Activated CD8-positive, alpha-beta T cell treated with anti-CD3 and anti-CD28 coated beads for 36 hours (primary cell): ENCODE results near the gene CDH13. TPM values are rescaled to one million over a fixed set of nuclear protein-coding genes. Genes with fewer than 3 reads are reported as not detected.
A peak's percentile ranks its signal among the peaks of the same experiment; 100 is the strongest.

ENCODE experiments used
- ATAC-seq: fragments of 200-7000 bp; cut with Tn5 transposase; one replicate; pipeline ENCODE4 v1.10.0; 2021; ENCODE audit warnings: mild to moderate bottlenecking, moderate library complexity
- CTCF ChIA-PET: fragments of 350-600 bp; sonication (Branson Sonifier 250); formaldehyde crosslinking; loops from one replicate; lab custom pipeline; 2021; ENCODE audit warnings: antibody characterized with exemption; lab: Charles Lee
- POLR2A ChIA-PET: fragments of 350-600 bp; sonication (Branson Sonifier 250); formaldehyde crosslinking; loops from one replicate; lab custom pipeline; 2021; ENCODE audit warnings: antibody characterized with exemption; lab: Charles Lee
- DNase-seq: peaks from one replicate; pipeline ENCODE4 v3.0.0-alpha.2; 2020
- H3K27ac Mint-ChIP-seq: one replicate; pipeline ENCODE4 v1.8.0; 2021; ENCODE audit warnings: mild to moderate bottlenecking, mixed read lengths
- H3K27me3 Mint-ChIP-seq: one replicate; pipeline ENCODE4 v1.8.0; 2021; ENCODE audit warnings: mixed read lengths
- H3K36me3 Mint-ChIP-seq: one replicate; pipeline ENCODE4 v1.8.0; 2021; ENCODE audit warnings: low read depth, mixed read lengths
- H3K4me1 Mint-ChIP-seq: one replicate; pipeline ENCODE4 v1.8.0; 2021; ENCODE audit warnings: low read depth, mixed read lengths
- H3K4me3 Mint-ChIP-seq: one replicate; pipeline ENCODE4 v1.8.0; 2021; ENCODE audit warnings: mild to moderate bottlenecking, moderate library complexity, mixed read lengths
- H3K9me3 Mint-ChIP-seq: one replicate; pipeline ENCODE4 v1.8.0; 2021; ENCODE audit warnings: mixed read lengths
- CTCF ChIP-seq: fragments of 200-600 bp; IDR thresholded peaks from one replicate; pipeline ENCODE4 v1.8.0; 2022; ENCODE audit warnings: antibody characterized with exemption, mild to moderate bottlenecking
- intact Hi-C: fragments of 100-400 bp; cut with micrococcal nuclease; formaldehyde crosslinking; loops from one replicate; pipeline ENCODE4 v1.10.0; 2022
- total RNA-seq, 2 experiments: library from RNA; stranded (reverse); gene quantifications; one replicate each; pipeline ENCODE4 v1.2.3, GENCODE V29; 2021

Gene CDH13
- total RNA-seq, 2 experiments from 2014 or later = not detected

- TF ChIP-seq CTCF = no peak
- H3K36me3 Mint-ChIP-seq = no peaks in the 10 kb centered on the region
Observed at GRCh38 chr16:82720414-82720813, 93.6 kb downstream of the CDH13 start.

GRCh38 chr16:82726306-82726705 lies 99.5 kb downstream of the CDH13 start:
- no peaks in the 10 kb centered on the region for H3K27me3 Mint-ChIP-seq
- no peak overlapping the region for H3K27ac Mint-ChIP-seq
- no peaks in the 10 kb centered on the region for H3K36me3 Mint-ChIP-seq
- no peak for TF ChIP-seq CTCF
- peaks cover 8% of the 10 kb centered on the region for H3K4me1 Mint-ChIP-seq
- no peak for DNase-seq
- ChIA-PET POLR2A (no interaction called here), CTCF (no interaction called here)
- ATAC-seq = no peak
- H3K4me3 Mint-ChIP-seq = no peak overlapping the region
- H3K9me3 Mint-ChIP-seq = peaks cover 7% of the 10 kb centered on the region
- intact Hi-C loops = no loop called here

More at GRCh38 chr16:82720414-82720813, 93.6 kb downstream of the CDH13 start:
- POLR2A ChIA-PET = no interaction called here
- H3K27me3 Mint-ChIP-seq = peaks cover 1% of the 10 kb centered on the region
- no peak overlapping the region for H3K4me3 Mint-ChIP-seq
- intact Hi-C loops = no loop called here
- ATAC-seq (no peak), DNase-seq (no peak)
- peaks cover 1% of the 10 kb centered on the region for H3K9me3 Mint-ChIP-seq
- CTCF ChIA-PET = no interaction called here
- H3K4me1 Mint-ChIP-seq = no peaks in the 10 kb centered on the region
- H3K27ac Mint-ChIP-seq = no peak overlapping the region

- no peaks in the 10 kb centered on the region for H3K36me3 Mint-ChIP-seq
- ATAC-seq = peak; percentile 39
Observed at GRCh38 chr16:82728901-82729300, 102.1 kb downstream of the CDH13 start.

GRCh38 chr16:82730901-82731300 lies 104.1 kb downstream of the CDH13 start:
- no peak for TF ChIP-seq CTCF
- ATAC-seq (no peak), DNase-seq (no peak)
- Mint-ChIP-seq H3K9me3 (peaks cover 7% of the 10 kb centered on the region), H3K27ac (no peak overlapping the region), H3K36me3 (no peaks in the 10 kb centered on the region), H3K4me1 (peaks cover 8% of the 10 kb centered on the region), H3K27me3 (no peaks in the 10 kb centered on the region), H3K4me3 (no peak overlapping the region)
- intact Hi-C loops = no loop called here
- CTCF ChIA-PET = interaction anchor here (1.1 kb wide), 1 partner anchor 14 kb away, joined by 3 read pairs; no protein-coding TSS in a partner anchor
- POLR2A ChIA-PET = interaction anchor here (0.7 kb wide), 1 partner anchor 387 kb away, joined by 3 read pairs; no protein-coding TSS in a partner anchor

More at GRCh38 chr16:82728901-82729300, 102.1 kb downstream of the CDH13 start:
- CTCF ChIA-PET = no interaction called here
- no peak for DNase-seq
- Mint-ChIP-seq H3K27me3 (no peaks in the 10 kb centered on the region), H3K9me3 (peaks cover 7% of the 10 kb centered on the region), H3K4me1 (peaks cover 8% of the 10 kb centered on the region), H3K4me3 (no peak overlapping the region), H3K27ac (no peak overlapping the region)
- no peak for TF ChIP-seq CTCF
- intact Hi-C loops = no loop called here
- POLR2A ChIA-PET = no interaction called here

- Mint-ChIP-seq H3K36me3 (no peaks in the 10 kb centered on the region), H3K4me1 (peaks cover 8% of the 10 kb centered on the region), H3K9me3 (peaks cover 7% of the 10 kb centered on the region), H3K27ac (no peak overlapping the region), H3K4me3 (no peak overlapping the region), H3K27me3 (no peaks in the 10 kb centered on the region)
- intact Hi-C loops = no loop called here
- no peak for TF ChIP-seq CTCF
- DNase-seq = no peak
- ChIA-PET POLR2A (no interaction called here), CTCF (no interaction called here)
- no peak for ATAC-seq
Observed at GRCh38 chr16:82732461-82732860, 105.7 kb downstream of the CDH13 start.
